Natural killer cell (primary cell): ENCODE measurements around the gene MCTP1. TPM values are rescaled to one million over a fixed set of nuclear protein-coding genes. Genes with fewer than 3 reads are reported as not detected.

Source experiments
- ATAC-seq, 3 donors: fragments of 150-1000 bp in 2 of 3; fragments of 200-7000 bp in 1 of 3; cut with Tn5 transposase; 1 replicate in 1 of 3; 2 replicates in 2 of 3; pipeline ENCODE4 v1.10.0; 2021; ENCODE audit warnings: mild to moderate bottlenecking in 2 of 3, moderate library complexity in 2 of 3
- DNase-seq, 2 donors: peaks; one replicate each; pipeline versions ENCODE4 v3.0.0 to v3.0.0-alpha.2; 2013 to 2021; ENCODE audit warnings: mixed read lengths in 1 of 2
- H3K27ac ChIP-seq: one replicate; pipeline ENCODE4 v1.5.1; 2013; ENCODE audit warnings: mild to moderate bottlenecking, low read length
- H3K27me3 ChIP-seq: one replicate; pipeline ENCODE4 v1.6.1; 2013; ENCODE audit warnings: low read length; ENCODE audit not compliant: control insufficient read depth, insufficient read depth
- H3K36me3 ChIP-seq: one replicate; pipeline ENCODE4 v1.6.1; 2013; ENCODE audit warnings: low read length; ENCODE audit not compliant: control insufficient read depth, insufficient read depth
- H3K4me1 ChIP-seq: one replicate; pipeline ENCODE4 v1.6.1; 2013; ENCODE audit warnings: low read length; ENCODE audit not compliant: control insufficient read depth, insufficient read depth
- H3K4me3 ChIP-seq: one replicate; pipeline ENCODE4 v1.5.1; 2013; ENCODE audit warnings: low read length
- H3K9me3 ChIP-seq: one replicate; pipeline ENCODE4 v1.6.1; 2013; ENCODE audit warnings: low read length; ENCODE audit not compliant: control insufficient read depth, insufficient read depth
- H3K27ac Mint-ChIP-seq, 2 donors: one replicate each; pipeline ENCODE4 v1.8.0; 2022; ENCODE audit warnings: mild to moderate bottlenecking in 2 of 2, mixed read lengths in 2 of 2, moderate library complexity in 1 of 2
- H3K27me3 Mint-ChIP-seq, 2 donors: one replicate each; pipeline ENCODE4 v1.8.0; 2022; ENCODE audit warnings: low read depth in 2 of 2, mixed read lengths in 2 of 2
- H3K36me3 Mint-ChIP-seq: one replicate; pipeline ENCODE4 v1.8.0; 2022; ENCODE audit warnings: mixed read lengths
- H3K4me1 Mint-ChIP-seq, 2 donors: one replicate each; pipeline ENCODE4 v1.8.0; 2022; ENCODE audit warnings: mixed read lengths in 2 of 2
- H3K4me3 Mint-ChIP-seq: one replicate; pipeline ENCODE4 v1.8.0; 2022; ENCODE audit warnings: mild to moderate bottlenecking, moderate library complexity, mixed read lengths
- H3K9me3 Mint-ChIP-seq, 2 donors: one replicate each; pipeline ENCODE4 v1.8.0; 2022; ENCODE audit warnings: mixed read lengths in 2 of 2
- CTCF ChIP-seq: fragments of 200-600 bp; IDR thresholded peaks from one replicate; pipeline ENCODE4 v1.8.0; 2022; ENCODE audit warnings: antibody characterized with exemption
- WGBS: methylation state at CpG from one replicate; pipeline ENCODE4 v1.1.7; 2013; ENCODE audit warnings: missing lambda C conversion rate; ENCODE audit not compliant: insufficient coverage; 5-methylcytosine and 5-hydroxymethylcytosine counted together
- intact Hi-C: fragments of 100-400 bp; cut with micrococcal nuclease; formaldehyde crosslinking; loops from one replicate; pipeline ENCODE4 v1.14.2; 2022
- total RNA-seq, 4 donors: library from RNA; stranded (reverse); fragments of 120-200 nt in 1 of 4; gene quantifications; one replicate each; pipeline versions ENCODE4 v1.2.3 to v1.2.4, GENCODE V29; 2013 to 2022

MCTP1 gene
- total RNA-seq, 3 donors from 2014 or later (not counting 1 experiment from before 2014, with no cell fraction given): 4.7 to 15.1 (median 9.8) TPM

GRCh38 chr5:95152535-95152934 lies 132.4 kb downstream of the MCTP1 start:
- no peak overlapping the region for H3K27ac Mint-ChIP-seq
- no peak for DNase-seq
- intact Hi-C loops: no loop called here
- Histone ChIP-seq H3K4me3 (no peak overlapping the region), H3K9me3 (peaks cover 7% of the 10 kb centered on the region), H3K27me3 (no peaks in the 10 kb centered on the region), H3K36me3 (no peaks in the 10 kb centered on the region), H3K27ac (no peak overlapping the region), H3K4me1 (no peaks in the 10 kb centered on the region)
- H3K27me3 Mint-ChIP-seq: no peaks in the 10 kb centered on the region
- no peaks in the 10 kb centered on the region for H3K36me3 Mint-ChIP-seq
- H3K4me1 Mint-ChIP-seq: no peaks in the 10 kb centered on the region
- no peak overlapping the region for H3K4me3 Mint-ChIP-seq
- 92% methylated on average over 2 of the region's 2 CpGs for WGBS
- ATAC-seq: no peak
- H3K9me3 Mint-ChIP-seq: peaks cover 3 to 6% of the 10 kb centered on the region in 2 donors
- no peak for TF ChIP-seq CTCF

- Histone ChIP-seq H3K4me1 (no peaks in the 10 kb centered on the region), H3K9me3 (peaks cover 7% of the 10 kb centered on the region), H3K36me3 (no peaks in the 10 kb centered on the region), H3K4me3 (no peak overlapping the region), H3K27me3 (no peaks in the 10 kb centered on the region), H3K27ac (no peak overlapping the region)
- Mint-ChIP-seq H3K27me3 (no peaks in the 10 kb centered on the region), H3K27ac (no peak overlapping the region), H3K36me3 (no peaks in the 10 kb centered on the region), H3K4me1 (no peaks in the 10 kb centered on the region), H3K9me3 (peaks cover 5 to 7% of the 10 kb centered on the region in 2 donors), H3K4me3 (no peak overlapping the region)
- ATAC-seq (no peak), DNase-seq (no peak)
- no peak for TF ChIP-seq CTCF
- no CpG with 5 or more reads among the region's 1 CpG for WGBS
- intact Hi-C loops: no loop called here
Observed at GRCh38 chr5:95152131-95152530, 132.8 kb downstream of the MCTP1 start.

GRCh38 chr5:95151694-95152093 lies 133.2 kb downstream of the MCTP1 start:
- H3K9me3 ChIP-seq: peaks cover 7% of the 10 kb centered on the region
- DNase-seq (no peak), ATAC-seq (no peak)
- 93% methylated on average over 3 of the region's 4 CpGs for WGBS
- peaks cover 5 to 7% of the 10 kb centered on the region in 2 donors for H3K9me3 Mint-ChIP-seq
- H3K36me3 Mint-ChIP-seq: no peaks in the 10 kb centered on the region
- H3K27me3 ChIP-seq: no peaks in the 10 kb centered on the region
- no peaks in the 10 kb centered on the region for H3K4me1 ChIP-seq
- no peak overlapping the region for H3K27ac Mint-ChIP-seq
- no peak for TF ChIP-seq CTCF
- H3K4me3 Mint-ChIP-seq: no peak overlapping the region
- no peaks in the 10 kb centered on the region for H3K4me1 Mint-ChIP-seq
- no peak overlapping the region for H3K4me3 ChIP-seq
- no peak overlapping the region for H3K27ac ChIP-seq
- H3K27me3 Mint-ChIP-seq: no peaks in the 10 kb centered on the region
- H3K36me3 ChIP-seq: no peaks in the 10 kb centered on the region
- intact Hi-C loops: no loop called here

GRCh38 chr5:95149387-95149786 lies 135.5 kb downstream of the MCTP1 start:
- intact Hi-C loops: no loop called here
- no peak overlapping the region for H3K4me3 ChIP-seq
- Mint-ChIP-seq H3K27ac (no peak overlapping the region), H3K27me3 (peaks cover 0 to 3% of the 10 kb centered on the region in 2 donors), H3K4me3 (no peak overlapping the region), H3K4me1 (no peaks in the 10 kb centered on the region), H3K9me3 (peaks cover 5 to 7% of the 10 kb centered on the region in 2 donors), H3K36me3 (no peaks in the 10 kb centered on the region)
- H3K4me1 ChIP-seq: no peaks in the 10 kb centered on the region
- no peaks in the 10 kb centered on the region for H3K36me3 ChIP-seq
- no peak for TF ChIP-seq CTCF
- H3K27ac ChIP-seq: no peak overlapping the region
- peaks cover 7% of the 10 kb centered on the region for H3K9me3 ChIP-seq
- ATAC-seq (no peak), DNase-seq (no peak)
- no peaks in the 10 kb centered on the region for H3K27me3 ChIP-seq
- 93% methylated on average over 4 of the region's 4 CpGs for WGBS
